ENCODE data around the gene C4B.
"Not testable (repeated sequence)": the region's sequence is repeated elsewhere in the genome, so short reads cannot be mapped to it uniquely, and the experiment has no call there.

DNA sequence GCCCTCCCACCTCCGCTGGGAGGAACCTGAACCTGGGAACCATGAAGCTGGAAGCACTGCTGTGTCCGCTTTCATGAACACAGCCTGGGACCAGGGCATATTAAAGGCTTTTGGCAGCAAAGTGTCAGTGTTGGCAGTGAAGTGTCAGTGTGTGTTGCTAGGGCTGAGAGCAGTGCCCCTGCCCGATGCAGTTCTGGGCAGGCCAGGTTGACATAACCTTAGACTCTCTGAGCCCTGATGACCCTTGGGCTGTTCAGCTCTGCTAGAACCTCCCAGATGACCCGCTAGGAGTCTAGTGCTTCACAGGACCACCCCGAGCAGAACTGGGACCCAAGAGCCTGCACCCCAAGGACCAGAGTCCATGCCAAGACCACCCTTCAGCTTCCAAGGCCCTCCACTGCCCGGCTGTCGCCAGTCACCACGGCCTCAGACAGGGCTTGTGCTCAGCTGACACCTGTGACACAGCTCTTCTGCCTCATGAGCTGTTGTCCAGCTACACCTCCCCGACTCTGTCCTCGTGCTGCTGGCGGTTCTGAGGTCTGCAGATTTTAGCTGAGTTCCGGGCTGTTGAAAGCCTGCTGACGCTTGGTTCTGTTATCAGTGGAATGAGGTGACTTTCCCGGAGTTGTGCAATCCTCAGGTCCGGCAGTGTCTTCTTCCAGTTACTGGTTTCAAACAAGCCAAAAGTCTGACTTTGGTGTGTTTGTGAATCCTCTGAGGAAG is 11.9 kb upstream of the C4B start:
- TF ChIP-seq, protein P1, sequence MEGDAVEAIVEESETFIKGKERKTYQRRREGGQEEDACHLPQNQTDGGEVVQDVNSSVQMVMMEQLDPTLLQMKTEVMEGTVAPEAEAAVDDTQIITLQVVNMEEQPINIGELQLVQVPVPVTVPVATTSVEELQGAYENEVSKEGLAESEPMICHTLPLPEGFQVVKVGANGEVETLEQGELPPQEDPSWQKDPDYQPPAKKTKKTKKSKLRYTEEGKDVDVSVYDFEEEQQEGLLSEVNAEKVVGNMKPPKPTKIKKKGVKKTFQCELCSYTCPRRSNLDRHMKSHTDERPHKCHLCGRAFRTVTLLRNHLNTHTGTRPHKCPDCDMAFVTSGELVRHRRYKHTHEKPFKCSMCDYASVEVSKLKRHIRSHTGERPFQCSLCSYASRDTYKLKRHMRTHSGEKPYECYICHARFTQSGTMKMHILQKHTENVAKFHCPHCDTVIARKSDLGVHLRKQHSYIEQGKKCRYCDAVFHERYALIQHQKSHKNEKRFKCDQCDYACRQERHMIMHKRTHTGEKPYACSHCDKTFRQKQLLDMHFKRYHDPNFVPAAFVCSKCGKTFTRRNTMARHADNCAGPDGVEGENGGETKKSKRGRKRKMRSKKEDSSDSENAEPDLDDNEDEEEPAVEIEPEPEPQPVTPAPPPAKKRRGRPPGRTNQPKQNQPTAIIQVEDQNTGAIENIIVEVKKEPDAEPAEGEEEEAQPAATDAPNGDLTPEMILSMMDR (IDR thresholded peaks at IDR 0.05; ENCODE audit: poor library complexity): not testable (repeated sequence)
- TF ChIP-seq EZH2 (IDR thresholded peaks at IDR 0.05; ENCODE audit: borderline replicate concordance): not testable (repeated sequence)
